Stimulated activated CD4-positive, alpha-beta T cell treated with anti-CD3 and anti-CD28 coated beads, Interleukin-1b, Interleukin-23, amount 100 ng/mL, for 24 hours (primary cell): ENCODE measurements around the gene PEPD.

Source experiments
- DNase-seq, 4 experiments: peaks; one replicate each; pipeline ENCODE4 v3.0.0-alpha.2; 2020; ENCODE audit warnings: low read depth in 4 of 4, low spot score in 1 of 4

Gene PEPD

GRCh38 chr19:33397536-33398360, 123.8 kb downstream of the PEPD start:
- DNase-seq: no peak

DNA sequence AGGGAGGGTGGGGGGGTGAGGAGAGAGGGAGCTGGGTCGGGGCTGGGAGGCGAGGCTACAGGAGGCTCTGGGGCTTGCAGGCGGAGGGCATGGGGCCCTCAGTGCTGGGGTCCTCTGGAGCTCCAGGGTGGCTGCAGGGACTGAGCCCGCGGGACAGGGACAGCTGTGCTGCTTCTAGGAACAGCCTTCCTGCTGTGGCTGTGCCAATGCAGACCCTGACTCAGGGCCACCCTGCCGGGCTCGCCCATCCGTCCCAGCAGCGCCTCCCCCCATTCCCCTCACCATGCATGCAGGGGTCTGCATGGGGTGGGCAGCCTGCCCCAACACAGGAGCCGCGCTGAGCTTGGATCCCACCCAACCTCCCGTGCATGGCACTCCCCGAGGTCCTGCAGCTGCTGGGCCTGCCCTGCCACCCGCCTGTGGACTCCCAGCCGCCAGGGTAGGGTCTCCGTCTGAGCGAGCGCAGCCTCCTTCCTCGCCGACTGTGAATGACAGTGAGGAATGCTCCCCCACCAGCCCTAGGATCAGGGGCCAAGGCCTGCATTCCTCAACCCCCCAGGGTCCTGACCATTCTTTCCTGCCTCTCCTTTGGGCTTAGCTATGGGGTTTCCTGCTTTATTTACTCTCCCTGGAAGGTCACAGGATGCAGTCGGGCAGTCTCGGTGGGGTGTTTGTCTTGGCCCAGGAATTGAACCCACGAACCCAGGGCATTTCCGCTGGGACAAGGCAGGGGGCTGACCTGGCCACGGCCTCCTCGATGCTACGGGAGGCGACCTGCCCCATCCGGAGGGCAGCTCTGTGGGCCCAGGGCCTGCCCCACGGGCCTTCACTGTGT, 124.7 kb downstream of the PEPD start:
- no peak for DNase-seq

DNA sequence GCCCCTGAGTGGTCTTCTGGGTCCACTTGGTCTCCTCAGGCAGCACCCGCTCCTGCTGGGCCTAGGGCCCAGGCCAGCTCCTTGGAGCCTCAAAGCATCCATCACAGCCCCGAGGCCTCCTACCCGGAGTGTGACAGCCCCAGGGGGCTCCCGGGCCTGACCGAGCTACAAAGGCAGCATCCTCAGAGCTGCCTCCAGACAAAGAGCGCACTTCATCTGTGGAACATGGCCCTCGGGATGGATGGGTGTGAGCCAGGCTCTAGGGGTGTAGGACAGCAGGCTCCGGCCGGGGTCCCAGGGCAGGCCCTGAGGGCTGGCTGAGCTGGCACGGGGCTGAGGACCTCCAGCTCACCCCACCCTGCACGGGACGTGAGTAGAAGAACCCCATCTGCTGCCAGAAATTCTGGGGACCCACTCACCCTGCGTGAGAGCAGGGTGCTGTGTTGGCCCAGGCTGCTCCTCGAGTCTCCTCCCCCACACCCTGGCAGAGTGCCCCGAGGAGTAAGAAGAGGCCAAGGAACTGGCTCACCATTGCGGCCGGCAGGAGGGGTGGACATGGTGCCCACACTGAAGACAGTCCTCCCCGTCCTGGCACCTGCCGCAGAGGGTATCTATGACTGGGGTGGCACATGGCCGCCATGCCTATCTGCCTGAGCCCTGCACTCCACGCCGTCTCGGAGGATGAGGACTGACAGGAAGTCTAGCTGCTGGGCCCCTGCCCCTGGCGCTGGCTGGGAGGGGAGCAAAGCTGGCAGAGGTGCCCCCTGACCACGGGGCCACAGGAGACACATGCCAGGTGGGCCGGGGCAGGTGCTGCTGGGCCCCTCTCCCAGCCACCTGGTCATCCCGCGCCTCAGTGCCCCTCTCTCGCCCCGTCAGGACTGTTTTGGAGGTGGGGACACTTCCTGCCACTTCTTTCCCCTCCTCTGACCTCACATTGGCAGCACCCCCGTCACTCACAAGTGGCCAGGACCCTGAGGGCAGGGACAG, 125.7 kb downstream of the PEPD start:
- DNase-seq: no peak

DNA sequence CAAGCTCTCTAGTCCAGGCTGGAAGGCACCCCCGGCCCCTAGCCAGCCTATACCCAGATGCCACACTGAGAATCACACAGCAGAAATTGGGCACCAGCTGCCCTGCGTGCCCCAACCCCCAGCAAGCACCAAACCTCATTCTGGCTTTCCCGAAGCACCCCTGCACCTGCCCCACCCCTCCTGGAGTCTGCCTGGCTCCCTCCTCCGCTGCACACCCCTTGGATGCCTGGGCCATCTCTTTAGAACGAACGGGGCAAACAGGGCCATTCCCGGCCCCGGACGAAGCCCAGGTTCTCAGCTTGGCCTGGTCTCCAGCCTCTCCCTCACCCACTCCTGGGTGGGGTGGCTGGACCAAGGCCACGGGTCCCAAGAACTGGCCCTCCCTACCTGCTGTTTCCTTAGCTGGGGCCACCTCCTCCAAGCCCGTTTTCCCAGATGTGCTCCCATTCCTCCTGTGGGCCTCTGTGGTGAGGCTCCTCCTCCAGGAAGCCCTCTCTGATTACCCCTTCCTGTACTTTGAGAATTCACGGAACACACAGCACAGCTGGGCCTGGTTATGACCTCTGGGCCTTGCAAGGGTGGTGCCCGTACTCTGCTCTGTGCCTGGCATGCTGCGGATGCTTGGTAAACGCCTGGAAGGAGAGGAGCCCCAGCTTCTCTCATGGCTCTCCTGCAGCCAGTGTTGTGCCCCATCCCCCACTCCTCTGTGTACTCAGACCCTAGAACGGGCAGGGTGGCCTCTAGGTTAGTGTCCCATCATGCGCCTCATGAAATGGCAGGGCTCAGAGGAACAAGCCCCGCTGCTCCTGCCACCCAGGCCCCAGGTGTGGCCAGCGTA, 126.6 kb downstream of the PEPD start:
- DNase-seq: no peak

GRCh38 chr19:33394006-33394722, 127.4 kb downstream of the PEPD start:
- no peak for DNase-seq

GRCh38 chr19:33393286-33394005, 128.1 kb downstream of the PEPD start:
- DNase-seq: no peak

GRCh38 chr19:33392341-33393285, 129.0 kb downstream of the PEPD start:
- no peak for DNase-seq

DNA sequence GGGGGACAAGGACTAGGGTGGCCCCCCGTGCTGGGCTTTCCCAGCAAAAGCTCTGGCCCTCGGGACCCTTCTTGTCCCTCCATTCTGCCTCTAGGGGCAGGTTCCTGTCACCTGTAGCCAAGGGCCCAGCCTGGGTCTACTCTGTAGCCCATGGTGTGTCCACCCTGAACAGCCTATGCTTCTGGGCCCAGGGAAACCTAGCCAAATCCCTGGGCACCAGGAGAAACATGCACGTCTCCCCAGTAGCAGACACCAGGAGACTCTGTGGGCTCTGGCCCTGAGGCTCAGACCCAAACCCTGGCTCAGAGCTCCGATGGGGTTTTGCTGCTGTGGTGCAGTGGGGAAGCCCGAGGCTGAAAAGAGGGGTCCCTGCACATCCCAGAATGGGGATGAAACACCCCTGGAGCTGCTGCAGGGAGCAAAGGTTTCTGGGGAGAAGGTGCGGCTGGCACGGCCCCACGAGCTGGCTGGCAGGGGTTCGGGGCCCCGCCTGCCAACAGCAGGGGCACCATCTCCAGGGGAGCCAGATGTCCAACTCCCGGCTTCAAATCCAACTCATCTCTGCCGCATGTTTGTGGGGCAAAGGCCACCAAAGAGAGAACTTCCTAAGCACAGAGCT, 129.9 kb downstream of the PEPD start:
- DNase-seq: no peak

GRCh38 chr19:33390908-33391630, 130.5 kb downstream of the PEPD start:
- no peak for DNase-seq

GRCh38 chr19:33390101-33390907, 131.3 kb downstream of the PEPD start:
- no peak for DNase-seq

GRCh38 chr19:33389421-33390100, 132.0 kb downstream of the PEPD start:
- no peak for DNase-seq

GRCh38 chr19:33388725-33389420, 132.7 kb downstream of the PEPD start:
- DNase-seq: no peak

- no peak for DNase-seq
Observed at GRCh38 chr19:33388231-33388724, 133.3 kb downstream of the PEPD start.
